Astrocyte of the hippocampus (primary cell): ENCODE results near the gene KIF1A.
A peak's percentile ranks its signal among the peaks of the same experiment; 100 is the strongest.

Experiments used
- DNase-seq: peaks from one replicate; pipeline ENCODE4 v3.0.0; 2011; ENCODE audit warnings: low read depth, low spot score

The KIF1A gene

GRCh38 chr2:240819858-240820606 is at the start of gene KIF1A:
TSS of gene KIF1A (minus strand) at chr2:240820219. CDS start at chr2:240797752, 22,467 bp downstream.
- peak; percentile 63 for DNase-seq

- DNase-seq = no peak
These were observed 49.3 kb upstream of the KIF1A start for GRCh38 chr2:240869109-240869955.

GRCh38 chr2:240868286-240869108 is 48.5 kb upstream of the KIF1A start, which contains the start of gene AGXT:
TSS of gene AGXT (plus strand) at chr2:240868824. CDS start at chr2:240868866, 42 bp downstream.
- no peak for DNase-seq

GRCh38 chr2:240865391-240865790 is 45.4 kb upstream of the KIF1A start:
- DNase-seq = no peak

GRCh38 chr2:240864475-240864874 is 44.5 kb upstream of the KIF1A start:
- DNase-seq = no peak

GRCh38 chr2:240861547-240861946 is 41.5 kb upstream of the KIF1A start:
- no peak for DNase-seq

GRCh38 chr2:240858871-240859270 is 38.9 kb upstream of the KIF1A start:
- DNase-seq = no peak

- DNase-seq = no peak
These were observed 38.3 kb upstream of the KIF1A start for GRCh38 chr2:240858321-240858720.

GRCh38 chr2:240857039-240858008 is 37.3 kb upstream of the KIF1A start:
- DNase-seq = no peak

- no peak for DNase-seq
These were observed 36.3 kb upstream of the KIF1A start for GRCh38 chr2:240856151-240856980.

- DNase-seq = no peak
These were observed 35.7 kb upstream of the KIF1A start for GRCh38 chr2:240855670-240856069.

- DNase-seq = no peak
These were observed 32.8 kb upstream of the KIF1A start for GRCh38 chr2:240852671-240853314.

GRCh38 chr2:240851078-240851991 is 31.3 kb upstream of the KIF1A start:
- DNase-seq = peak; percentile 88

GRCh38 chr2:240850756-240851077 is 30.7 kb upstream of the KIF1A start:
- no peak for DNase-seq

- DNase-seq = no peak
These were observed 30.0 kb upstream of the KIF1A start for GRCh38 chr2:240850026-240850425.

GRCh38 chr2:240848900-240849680 is 29.1 kb upstream of the KIF1A start:
- no peak for DNase-seq

GRCh38 chr2:240847817-240848216 is 27.8 kb upstream of the KIF1A start:
- no peak for DNase-seq
